HG03342 (cell line): Measurements from ENCODE around the gene NMT1.

Source experiments
- ATAC-seq: cut with Tn5 transposase; IDR thresholded peaks from one replicate; pipeline ENCODE4 v1.9.1; 2021; ENCODE audit warnings: mild to moderate bottlenecking, moderate library complexity; ENCODE audit not compliant: unreplicated experiment

Gene NMT1

DNA sequence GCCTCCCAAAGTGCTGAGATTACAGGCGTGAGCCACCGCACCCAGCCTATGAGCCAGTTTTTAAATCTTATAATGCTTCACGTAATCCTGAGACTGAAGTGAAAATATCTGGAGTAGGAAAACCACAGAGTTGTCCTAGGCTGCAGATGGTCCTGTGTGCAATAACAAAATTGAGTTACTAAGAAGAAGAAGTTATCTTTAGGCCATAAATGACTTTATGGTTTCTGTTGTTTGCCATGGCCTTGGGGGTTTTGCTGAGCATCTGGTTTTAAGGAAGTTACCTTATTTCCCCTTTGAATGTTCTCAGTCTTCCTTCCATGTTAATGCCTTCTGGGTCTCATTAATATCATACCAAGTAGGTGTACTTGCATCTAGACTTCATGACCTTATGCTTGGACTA is 16.5 kb downstream of the NMT1 start:
- ATAC-seq, result no peak

DNA sequence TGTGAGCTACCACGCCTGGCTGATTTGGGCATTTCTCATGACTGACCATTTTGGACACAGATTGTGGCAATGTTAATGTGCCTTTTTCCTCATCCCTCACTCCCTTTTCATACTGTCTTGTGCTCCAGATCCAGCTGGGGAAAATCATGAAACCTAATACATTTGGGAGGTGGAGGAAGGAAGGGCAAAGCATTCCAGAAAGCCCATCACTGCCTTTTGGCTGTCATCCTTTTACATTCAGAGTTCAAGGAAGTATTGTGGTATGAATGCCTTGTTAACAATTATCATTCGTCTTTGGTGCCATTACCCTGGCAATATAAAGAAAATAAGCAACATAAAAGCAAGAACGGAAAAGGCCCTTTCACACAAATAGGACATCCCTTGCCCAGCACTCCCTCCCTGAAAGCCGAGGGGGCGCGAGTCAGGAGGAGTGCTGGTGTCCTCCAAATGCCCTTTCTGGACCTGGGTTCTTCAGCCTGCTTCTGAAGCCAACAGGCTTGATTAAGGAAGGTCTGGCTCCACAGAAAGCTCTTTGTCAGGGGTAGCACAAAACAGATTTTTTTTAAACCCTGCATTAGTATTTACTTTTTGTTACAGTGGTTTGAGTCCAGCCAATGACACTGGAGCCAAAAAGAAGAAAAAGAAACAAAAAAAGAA is 20.1 kb downstream of the NMT1 start:
- no peak for ATAC-seq

GRCh38 chr17:45086391-45086790 is 25.3 kb downstream of the NMT1 start:
- no peak for ATAC-seq

- no peak for ATAC-seq
Observed at GRCh38 chr17:45086865-45087503, 25.9 kb downstream of the NMT1 start.

GRCh38 chr17:45087504-45087975 is 26.4 kb downstream of the NMT1 start:
- no peak for ATAC-seq

- no peak for ATAC-seq
Observed at GRCh38 chr17:45087978-45088377, 26.9 kb downstream of the NMT1 start.

DNA sequence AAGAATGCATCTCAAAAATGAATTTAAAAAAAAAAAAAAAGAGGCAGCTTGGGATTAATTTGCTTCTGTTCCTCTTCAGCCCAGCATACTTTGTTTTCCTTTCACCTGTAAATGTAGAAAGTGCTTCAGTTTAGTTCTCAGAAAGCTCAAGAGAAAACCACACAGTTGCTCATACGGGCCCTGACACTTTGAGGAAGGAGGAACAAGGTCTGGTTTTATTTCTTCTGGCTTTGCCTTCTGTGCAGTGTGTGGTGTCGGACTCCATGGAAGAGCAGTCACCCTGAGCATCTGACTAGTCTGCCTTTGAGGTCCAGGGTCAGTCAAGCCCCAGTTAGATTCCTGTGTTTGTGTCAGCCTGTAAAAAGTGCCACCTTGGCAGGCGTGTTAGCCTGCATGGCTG is 27.6 kb downstream of the NMT1 start:
- ATAC-seq, result no peak

GRCh38 chr17:45090711-45091110 is 29.6 kb downstream of the NMT1 start:
- no peak for ATAC-seq

DNA sequence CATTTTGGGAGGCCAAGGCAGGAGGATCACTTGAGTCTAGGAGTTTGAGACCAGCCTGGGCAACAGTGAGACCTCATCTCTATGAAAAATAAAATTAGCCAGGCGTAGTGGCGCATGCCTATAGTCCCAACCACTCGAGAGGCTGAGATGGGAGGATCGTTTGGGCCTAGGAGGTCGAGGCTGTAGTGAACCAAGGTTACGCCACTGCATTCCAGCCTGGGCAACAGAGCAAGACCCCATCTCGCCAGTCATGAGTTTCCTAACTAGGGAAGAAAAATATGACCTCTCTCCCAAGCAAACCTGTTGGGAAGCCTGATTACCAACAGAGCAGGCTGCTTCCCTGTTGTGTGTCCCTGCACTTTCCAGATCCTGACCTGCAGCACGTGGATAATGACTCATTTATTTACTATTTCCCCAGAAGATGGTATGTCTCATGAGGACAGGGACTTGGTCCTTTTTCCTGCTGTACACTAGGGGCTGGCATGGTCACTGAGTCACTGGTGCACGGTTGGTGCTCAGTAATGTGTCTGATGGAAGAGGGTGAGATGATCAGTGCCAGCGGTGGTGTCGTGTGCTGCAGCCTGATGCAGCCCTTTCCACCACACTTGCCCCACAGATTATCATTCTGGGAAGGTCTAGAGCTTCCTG is 30.8 kb downstream of the NMT1 start:
- no peak for ATAC-seq

DNA sequence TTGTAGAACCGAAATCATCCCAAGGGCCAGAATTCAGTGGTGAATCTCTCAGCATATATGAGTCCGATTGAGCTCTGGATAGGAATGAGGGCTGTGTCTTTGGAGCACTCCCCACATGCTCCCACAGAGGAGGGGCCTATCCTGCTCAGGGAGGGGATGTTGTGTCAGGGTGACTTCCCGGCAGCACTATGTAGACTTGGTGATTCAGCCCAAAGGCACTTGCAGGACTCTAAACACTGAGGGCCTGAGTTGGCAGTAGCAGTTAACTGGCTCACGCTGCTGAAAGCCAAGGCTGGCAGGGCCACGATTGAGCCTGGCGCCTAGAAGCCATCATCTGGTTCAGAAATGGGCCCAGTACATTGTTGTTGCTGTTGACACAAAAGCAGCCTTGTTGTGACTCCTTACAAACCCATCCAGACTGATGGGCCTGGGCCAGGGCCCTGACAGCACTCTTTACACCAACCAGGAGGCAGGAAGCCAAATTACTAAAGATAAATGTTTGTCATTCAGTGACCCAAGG is 31.9 kb downstream of the NMT1 start:
- no peak for ATAC-seq

DNA sequence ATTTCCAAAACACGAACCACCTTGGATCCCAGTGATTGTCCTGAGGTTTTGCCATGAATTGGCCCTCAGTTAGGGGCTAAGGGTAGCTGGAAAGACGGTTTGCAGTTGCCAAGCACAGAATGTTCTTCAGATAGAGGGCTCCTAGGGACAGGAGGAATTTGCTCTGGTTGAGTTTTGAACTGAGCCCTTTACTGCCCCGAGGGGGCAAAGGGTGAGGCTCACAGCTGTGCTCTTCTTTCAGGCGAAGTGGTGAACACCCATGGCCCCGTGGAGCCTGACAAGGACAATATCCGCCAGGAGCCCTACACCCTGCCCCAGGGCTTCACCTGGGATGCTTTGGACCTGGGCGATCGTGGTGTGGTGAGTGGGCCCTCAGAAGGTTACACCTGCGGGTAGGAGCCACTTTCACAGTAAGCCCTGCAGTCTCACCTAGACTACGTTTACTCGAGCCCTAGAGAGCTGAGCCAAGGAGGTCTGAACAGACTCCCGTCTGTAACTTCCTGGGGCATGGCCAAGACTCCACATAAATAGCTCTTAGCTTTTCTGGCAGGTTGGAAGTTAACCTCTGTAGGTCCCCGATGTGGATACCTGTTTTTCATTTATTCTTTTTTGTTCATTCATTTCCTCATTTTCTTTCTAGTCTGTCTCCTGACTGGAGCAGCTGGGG is 32.5 kb downstream of the NMT1 start:
- ATAC-seq, result no peak

GRCh38 chr17:45096141-45096540 is 35.0 kb downstream of the NMT1 start:
- ATAC-seq, result no peak

GRCh38 chr17:45096926-45097325 is 35.8 kb downstream of the NMT1 start:
- no peak for ATAC-seq

DNA sequence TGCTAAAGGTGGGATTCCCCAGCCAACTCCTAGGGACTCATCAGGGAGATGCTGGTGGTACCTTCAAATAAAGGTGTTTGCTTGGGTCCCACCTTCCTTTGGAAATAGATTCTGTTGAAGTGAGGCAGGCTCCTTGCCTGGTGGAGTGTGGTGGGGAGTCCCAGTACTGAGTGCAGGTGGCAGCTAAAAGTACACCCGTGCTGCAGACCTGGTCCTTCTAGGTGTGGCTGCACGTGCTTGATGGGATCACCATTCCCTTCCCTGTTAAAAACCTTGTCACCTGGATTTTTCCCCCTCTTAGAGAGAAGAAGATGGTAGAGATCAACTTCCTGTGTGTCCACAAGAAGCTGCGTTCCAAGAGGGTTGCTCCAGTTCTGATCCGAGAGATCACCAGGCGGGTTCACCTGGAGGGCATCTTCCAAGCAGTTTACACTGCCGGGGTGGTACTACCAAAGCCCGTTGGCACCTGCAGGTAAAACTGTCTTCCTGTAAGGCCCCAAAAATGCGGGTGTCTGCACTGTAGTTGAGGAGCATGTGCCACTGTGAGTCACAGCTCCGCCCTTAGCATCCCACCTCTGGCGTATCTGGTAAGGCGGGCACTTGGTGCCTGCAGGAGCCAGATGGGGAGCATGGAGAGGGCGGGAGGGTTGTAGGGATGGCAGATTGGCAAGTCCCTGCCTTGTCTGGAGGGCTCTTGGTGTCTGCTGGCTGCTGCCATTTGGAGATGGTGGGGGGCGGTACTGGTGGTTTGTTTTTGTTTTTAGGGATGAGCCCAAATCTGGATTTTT is 37.2 kb downstream of the NMT1 start:
- no peak for ATAC-seq

GRCh38 chr17:45098869-45099616 is 37.9 kb downstream of the NMT1 start:
- ATAC-seq, result no peak

- no peak for ATAC-seq
Observed at GRCh38 chr17:45101546-45101882, 40.4 kb downstream of the NMT1 start.

DNA sequence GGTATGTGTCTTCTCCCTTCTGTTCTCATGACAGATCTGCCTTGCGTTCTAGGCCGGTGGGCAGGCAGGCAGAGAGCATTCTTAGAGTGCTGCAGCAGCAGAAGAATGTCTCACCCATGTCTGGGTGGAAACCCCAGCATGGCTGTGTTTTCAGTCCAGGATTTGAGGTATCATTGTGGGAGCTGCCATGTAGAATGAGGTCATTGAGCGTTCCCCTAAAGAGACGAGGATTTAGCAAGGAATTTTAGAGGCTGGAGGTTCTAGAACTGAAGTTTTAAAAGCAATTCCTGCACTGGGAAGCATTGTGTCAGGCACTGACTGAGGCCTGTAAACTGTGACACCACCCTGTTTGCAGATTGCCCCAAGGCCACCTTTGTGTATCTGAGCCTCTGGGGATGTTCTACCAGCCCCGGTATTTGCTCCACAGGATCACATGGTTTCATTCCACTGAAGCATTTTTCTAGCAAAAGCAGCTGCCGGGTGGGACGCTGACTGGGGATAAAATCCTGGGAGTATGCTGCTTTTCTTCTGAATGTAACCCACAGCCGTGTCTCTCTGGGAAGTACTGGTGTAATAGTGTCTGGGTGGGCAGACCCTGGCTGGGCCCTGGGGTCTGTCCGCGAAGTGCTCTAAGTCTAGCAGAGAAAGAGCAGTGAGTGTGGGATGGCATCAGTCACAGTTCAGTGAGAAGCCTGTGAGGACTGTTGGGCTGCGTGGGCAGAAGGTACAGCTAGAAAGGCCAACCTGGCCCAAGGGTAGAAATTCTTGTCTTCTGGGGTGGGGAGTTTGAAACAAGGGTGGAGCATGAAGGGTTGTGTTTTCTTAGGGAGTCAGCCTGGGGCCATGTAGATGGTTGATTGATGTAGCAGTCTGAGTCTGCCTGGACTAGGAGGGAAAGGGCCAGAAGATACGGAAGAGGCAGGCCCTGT is 41.0 kb downstream of the NMT1 start:
- ATAC-seq, result no peak

DNA sequence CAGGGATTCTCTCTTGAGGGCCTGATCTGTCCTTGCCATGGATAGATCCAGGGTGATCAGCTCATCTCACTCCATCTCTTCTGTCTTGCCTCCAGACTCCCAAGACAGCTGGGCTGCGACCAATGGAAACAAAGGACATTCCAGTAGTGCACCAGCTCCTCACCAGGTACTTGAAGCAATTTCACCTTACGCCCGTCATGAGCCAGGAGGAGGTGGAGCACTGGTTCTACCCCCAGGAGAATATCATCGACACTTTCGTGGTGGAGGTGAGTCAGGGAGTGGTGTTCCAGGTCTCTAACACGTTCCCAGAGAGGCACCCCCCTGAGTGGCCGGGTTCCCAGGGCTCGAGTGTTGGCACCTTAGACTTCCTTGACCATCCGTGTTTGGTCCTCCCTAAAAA is 41.7 kb downstream of the NMT1 start:
- ATAC-seq, result no peak

DNA sequence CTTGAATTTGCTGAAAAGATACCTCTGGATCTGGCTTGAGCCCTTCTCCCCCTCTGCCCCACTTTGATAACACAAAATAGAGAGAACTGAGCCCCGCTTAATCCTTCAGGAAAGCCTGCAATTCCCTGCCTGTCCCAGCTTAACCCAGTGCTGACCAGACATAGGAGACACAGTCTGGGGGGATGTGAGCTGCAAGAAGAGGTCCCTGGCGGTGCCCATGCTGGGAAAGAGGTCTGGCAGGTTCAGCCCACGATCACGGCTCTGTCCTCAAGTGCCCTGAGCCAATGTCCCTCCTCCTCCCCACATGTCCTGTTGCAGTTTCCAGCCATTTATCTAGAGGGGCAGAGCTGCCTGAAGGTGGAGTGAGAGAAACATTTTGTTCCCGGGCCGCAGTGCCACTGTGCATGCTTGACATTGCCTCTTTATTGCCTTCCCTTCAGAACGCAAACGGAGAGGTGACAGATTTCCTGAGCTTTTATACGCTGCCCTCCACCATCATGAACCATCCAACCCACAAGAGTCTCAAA is 42.2 kb downstream of the NMT1 start:
- no peak for ATAC-seq
